Lung (tissue), 12 donors: ENCODE measurements around the gene PCBP3. TPM values are rescaled to one million over a fixed set of nuclear protein-coding genes. Genes with fewer than 3 reads are reported as not detected.
"Not testable (repeated sequence)": the region's sequence is repeated elsewhere in the genome, so short reads cannot be mapped to it uniquely, and the experiment has no call there.

Experiments used
- ATAC-seq: fragments of 200-7000 bp; cut with Tn5 transposase; one replicate; pipeline ENCODE4 v1.9.1; 2020; ENCODE audit warnings: moderate number of reproducible peaks; ENCODE audit not compliant: insufficient read depth, low FRiP score
- DNase-seq, 3 donors: peaks; one replicate each; pipeline ENCODE4 v3.0.0-alpha.2; 2013 to 2017
- H3K27ac ChIP-seq, 2 donors: one replicate each; pipeline ENCODE4 v1.5.1; 2013; ENCODE audit warnings: mild to moderate bottlenecking in 2 of 2, moderate library complexity in 2 of 2, control low read depth in 1 of 2, inconsistent platforms in 1 of 2, low read depth in 1 of 2, low read length in 1 of 2
- H3K27me3 ChIP-seq, 3 donors: one replicate each; pipeline ENCODE4 v1.5.1; 2013; ENCODE audit warnings: low read length in 2 of 3; ENCODE audit not compliant: control insufficient read depth in 3 of 3, insufficient read depth in 3 of 3
- H3K36me3 ChIP-seq, 4 donors: one replicate each; pipeline ENCODE4 v1.5.1; 2013; ENCODE audit warnings: low read length in 4 of 4, mild to moderate bottlenecking in 1 of 4, moderate library complexity in 1 of 4; ENCODE audit not compliant: control insufficient read depth in 4 of 4, insufficient read depth in 4 of 4
- H3K4me1 ChIP-seq, 5 donors: one replicate each; pipeline ENCODE4 v1.5.1; 2013; ENCODE audit warnings: low read length in 5 of 5, mild to moderate bottlenecking in 2 of 5, moderate library complexity in 1 of 5; ENCODE audit not compliant: control insufficient read depth in 5 of 5, insufficient read depth in 5 of 5
- H3K4me3 ChIP-seq: one replicate; pipeline ENCODE4 v1.5.1; 2013; ENCODE audit warnings: mild to moderate bottlenecking, control low read depth, moderate library complexity
- H3K9ac ChIP-seq, 2 donors: one replicate each; pipeline ENCODE4 v1.5.1; 2013; ENCODE audit warnings: low read length in 2 of 2, control low read depth in 1 of 2; ENCODE audit not compliant: insufficient read depth in 1 of 2
- H3K9me3 ChIP-seq, 4 donors: one replicate each; pipeline ENCODE4 v1.5.1; 2013; ENCODE audit warnings: low read length in 3 of 4, mild to moderate bottlenecking in 1 of 4, moderate library complexity in 1 of 4; ENCODE audit not compliant: control insufficient read depth in 4 of 4, insufficient read depth in 3 of 4
- WGBS, 2 donors: extraction: QIAGEN DNeasy Blood & Tissue Kit; methylation state at CpG; one replicate each; pipeline ENCODE4 v1.1.7; 2013; 5-methylcytosine and 5-hydroxymethylcytosine counted together
- polyA plus RNA-seq, 2 donors: library from polyadenylated mRNA; stranded (reverse); fragments of 200-250 nt; gene quantifications; one replicate each; pipeline ENCODE4 v1.2.1, GENCODE V29; 2013
- total RNA-seq, 2 donors: library from RNA; depleted of rRNA in 1 of 2; stranded (reverse); fragments of >200 nt in 1 of 2; gene quantifications; one replicate each; pipeline ENCODE4 v1.2.1, GENCODE V29; 2014 to 2021
- TF ChIP-seq, protein P1 (sequence below): IDR thresholded peaks from 2 replicates; pipeline ENCODE4 v1.5.1; 2012; ENCODE audit warnings: mild to moderate bottlenecking; ENCODE audit errors: control extremely low read depth, extremely low read depth
- donor health status: control.
- donor health status: control.
- donor health status: Bipolar disorder and iron deficiency.
- donor health status: healthy.
- donor health status: DM: yes; HTN: yes; CAD: no.

Gene PCBP3
- total and polyA plus RNA-seq, 4 donors: 1.6 to 8.2 (median 3.1) TPM

GRCh38 chr21:45949928-45950739 is 306.6 kb downstream of the PCBP3 start:
- ATAC-seq (no peak), DNase-seq (no peak)
- Histone ChIP-seq H3K27ac (no peak overlapping the region), H3K9me3 (no peaks in the 10 kb centered on the region), H3K36me3 (no peaks in the 10 kb centered on the region), H3K27me3 (no peaks in the 10 kb centered on the region), H3K4me1 (peaks cover 0 to 15% (median 8%) of the 10 kb centered on the region in 5 donors), H3K4me3 (no peak overlapping the region), H3K9ac (no peak overlapping the region)
- TF ChIP-seq, protein P1, sequence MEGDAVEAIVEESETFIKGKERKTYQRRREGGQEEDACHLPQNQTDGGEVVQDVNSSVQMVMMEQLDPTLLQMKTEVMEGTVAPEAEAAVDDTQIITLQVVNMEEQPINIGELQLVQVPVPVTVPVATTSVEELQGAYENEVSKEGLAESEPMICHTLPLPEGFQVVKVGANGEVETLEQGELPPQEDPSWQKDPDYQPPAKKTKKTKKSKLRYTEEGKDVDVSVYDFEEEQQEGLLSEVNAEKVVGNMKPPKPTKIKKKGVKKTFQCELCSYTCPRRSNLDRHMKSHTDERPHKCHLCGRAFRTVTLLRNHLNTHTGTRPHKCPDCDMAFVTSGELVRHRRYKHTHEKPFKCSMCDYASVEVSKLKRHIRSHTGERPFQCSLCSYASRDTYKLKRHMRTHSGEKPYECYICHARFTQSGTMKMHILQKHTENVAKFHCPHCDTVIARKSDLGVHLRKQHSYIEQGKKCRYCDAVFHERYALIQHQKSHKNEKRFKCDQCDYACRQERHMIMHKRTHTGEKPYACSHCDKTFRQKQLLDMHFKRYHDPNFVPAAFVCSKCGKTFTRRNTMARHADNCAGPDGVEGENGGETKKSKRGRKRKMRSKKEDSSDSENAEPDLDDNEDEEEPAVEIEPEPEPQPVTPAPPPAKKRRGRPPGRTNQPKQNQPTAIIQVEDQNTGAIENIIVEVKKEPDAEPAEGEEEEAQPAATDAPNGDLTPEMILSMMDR: no peak
- WGBS, 2 donors: 84 to 89% methylated on average over 35 of the region's 35 CpGs

DNA sequence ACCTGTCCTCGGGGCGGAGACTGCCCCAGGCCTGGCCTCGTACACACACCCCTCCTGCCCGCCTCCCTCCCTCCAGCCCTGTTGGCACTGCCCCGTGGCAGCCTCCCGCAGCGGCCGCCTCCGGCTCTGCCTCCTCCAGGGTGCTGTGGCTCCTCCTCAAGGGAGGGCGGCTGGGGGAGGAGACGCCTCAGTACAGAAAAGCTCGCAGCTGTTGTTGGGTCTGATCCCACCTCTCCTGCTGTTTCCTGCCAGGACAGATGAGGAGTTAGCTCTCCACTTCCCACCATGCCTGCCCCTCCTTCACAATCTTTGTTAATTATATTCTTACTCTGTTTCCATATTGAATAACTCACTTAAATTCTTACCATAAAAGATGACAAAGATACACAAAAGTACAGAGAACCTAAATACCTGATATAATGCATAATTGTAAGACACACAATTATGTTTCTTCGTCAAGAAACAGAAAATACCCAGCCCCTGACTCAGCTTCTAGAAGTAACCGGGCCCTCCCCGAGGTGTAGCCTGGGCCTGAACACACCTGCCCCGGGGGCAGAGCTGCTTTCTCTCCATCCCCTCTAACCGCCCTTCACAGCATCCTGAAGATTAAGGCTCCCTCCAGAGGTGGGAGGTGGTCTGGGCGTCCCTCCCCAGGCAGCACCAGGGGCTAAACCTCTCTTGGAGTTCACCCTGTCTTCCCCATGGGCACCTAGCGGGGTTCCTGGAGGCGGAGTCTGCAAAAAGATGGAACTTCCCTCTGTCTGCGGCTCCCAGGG is 307.4 kb downstream of the PCBP3 start:
- ATAC-seq (no peak), DNase-seq (peak; percentile 80 to 92 (median 87))
- H3K27ac ChIP-seq: no peak overlapping the region
- H3K4me3 ChIP-seq: no peak overlapping the region
- no peaks in the 10 kb centered on the region for H3K9me3 ChIP-seq
- no peak overlapping the region for H3K9ac ChIP-seq
- H3K36me3 ChIP-seq: no peaks in the 10 kb centered on the region
- TF ChIP-seq, protein P1: no peak
- 42 to 46% methylated on average over 21 of the region's 21 CpGs for WGBS, 2 donors
- H3K4me1 ChIP-seq: peaks cover 0 to 15% (median 8%) of the 10 kb centered on the region in 5 donors
- no peaks in the 10 kb centered on the region for H3K27me3 ChIP-seq

DNA sequence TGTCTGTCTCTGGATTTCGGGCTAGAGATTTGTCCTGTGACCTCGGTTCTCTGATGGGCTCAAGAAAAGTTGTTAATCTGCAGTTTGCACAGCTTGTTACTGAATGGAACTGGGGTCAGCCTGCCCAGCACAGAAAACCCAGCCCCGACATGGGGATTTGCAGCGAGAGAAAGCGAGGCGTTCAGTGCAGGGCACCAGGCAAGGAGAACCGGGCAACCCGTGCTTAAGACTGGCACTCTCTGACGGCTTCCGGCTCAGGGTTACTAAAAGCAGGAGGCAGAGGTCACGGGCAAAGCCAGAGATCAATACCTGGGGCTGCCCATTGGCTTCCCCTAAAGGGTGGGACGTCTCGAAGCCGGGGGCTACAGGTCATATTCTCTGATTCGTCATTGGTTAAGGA is 308.2 kb downstream of the PCBP3 start:
- H3K9me3 ChIP-seq: no peaks in the 10 kb centered on the region
- no peaks in the 10 kb centered on the region for H3K27me3 ChIP-seq
- H3K27ac ChIP-seq: no peak overlapping the region
- H3K36me3 ChIP-seq: no peaks in the 10 kb centered on the region
- no peak for DNase-seq
- no peak overlapping the region for H3K9ac ChIP-seq
- H3K4me1 ChIP-seq: peaks cover 0 to 15% (median 8%) of the 10 kb centered on the region in 5 donors
- no peak for ATAC-seq
- TF ChIP-seq, protein P1: no peak
- WGBS, 2 donors: 81 to 82% methylated on average over 15 of the region's 15 CpGs
- no peak overlapping the region for H3K4me3 ChIP-seq

GRCh38 chr21:45952527-45952926 is 309.0 kb downstream of the PCBP3 start:
- ATAC-seq, H3K27me3 ChIP-seq, H3K27ac ChIP-seq, H3K9me3 ChIP-seq, H3K4me3 ChIP-seq, H3K9ac ChIP-seq, DNase-seq, H3K36me3 ChIP-seq: not testable (repeated sequence)
- peaks cover 0 to 18% (median 12%) of the 10 kb centered on the region in 5 donors for H3K4me1 ChIP-seq
- WGBS, 2 donors: 81 to 84% methylated on average over 9 to 10 of the region's 10 CpGs
